ENCODE results near the gene ASPSCR1. TPM values are rescaled to one million over a fixed set of nuclear protein-coding genes. Genes with fewer than 3 reads are reported as not detected.

Gene ASPSCR1
- total and polyA plus RNA-seq, 2 of the 13 experiments (the other 11 are each of a cell fraction or from before 2014, with no cell fraction given): 274 to 314 TPM

DNA sequence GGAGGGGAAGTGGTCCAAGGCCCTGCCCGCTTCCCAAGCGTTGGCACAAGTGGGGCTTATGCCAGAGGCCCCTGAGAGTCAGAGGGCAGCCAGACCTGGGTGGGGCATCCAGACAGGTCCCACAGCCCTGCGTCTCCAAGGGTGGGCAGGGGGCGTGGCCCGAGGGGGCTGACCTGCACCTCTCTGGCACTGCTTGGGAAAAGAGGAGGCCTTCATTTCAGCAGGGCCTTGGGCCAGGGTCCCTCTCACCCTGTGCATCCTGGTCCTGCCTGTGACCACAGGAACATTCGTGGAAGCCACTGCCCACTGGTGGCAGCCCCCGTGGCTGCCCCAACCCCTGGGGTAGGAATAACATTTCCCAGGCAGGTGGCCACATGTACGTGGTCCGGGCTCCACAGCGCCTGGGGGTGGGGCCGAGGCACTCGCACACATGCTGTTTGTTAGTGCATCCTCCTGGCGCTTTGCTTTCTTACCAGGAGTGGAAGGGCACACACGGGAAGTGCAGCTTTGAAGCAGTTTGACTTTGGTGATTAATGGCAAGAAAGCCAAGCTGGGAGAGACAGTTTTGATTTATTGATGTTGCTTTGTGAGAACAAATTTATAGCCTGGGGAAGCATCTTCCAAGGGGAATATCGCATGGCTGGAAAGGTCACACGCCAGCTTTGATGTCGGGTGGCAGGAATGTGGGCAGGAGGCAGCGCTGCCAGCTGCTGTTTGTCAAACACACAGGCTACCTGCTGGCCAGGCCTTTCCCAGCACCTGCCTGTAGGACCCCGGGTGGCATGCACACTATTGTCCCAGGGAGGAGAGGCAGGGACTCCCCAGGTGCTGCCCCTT is 40.9 kb downstream of the ASPSCR1 start (continued):
- TF ChIP-seq, protein P1, sequence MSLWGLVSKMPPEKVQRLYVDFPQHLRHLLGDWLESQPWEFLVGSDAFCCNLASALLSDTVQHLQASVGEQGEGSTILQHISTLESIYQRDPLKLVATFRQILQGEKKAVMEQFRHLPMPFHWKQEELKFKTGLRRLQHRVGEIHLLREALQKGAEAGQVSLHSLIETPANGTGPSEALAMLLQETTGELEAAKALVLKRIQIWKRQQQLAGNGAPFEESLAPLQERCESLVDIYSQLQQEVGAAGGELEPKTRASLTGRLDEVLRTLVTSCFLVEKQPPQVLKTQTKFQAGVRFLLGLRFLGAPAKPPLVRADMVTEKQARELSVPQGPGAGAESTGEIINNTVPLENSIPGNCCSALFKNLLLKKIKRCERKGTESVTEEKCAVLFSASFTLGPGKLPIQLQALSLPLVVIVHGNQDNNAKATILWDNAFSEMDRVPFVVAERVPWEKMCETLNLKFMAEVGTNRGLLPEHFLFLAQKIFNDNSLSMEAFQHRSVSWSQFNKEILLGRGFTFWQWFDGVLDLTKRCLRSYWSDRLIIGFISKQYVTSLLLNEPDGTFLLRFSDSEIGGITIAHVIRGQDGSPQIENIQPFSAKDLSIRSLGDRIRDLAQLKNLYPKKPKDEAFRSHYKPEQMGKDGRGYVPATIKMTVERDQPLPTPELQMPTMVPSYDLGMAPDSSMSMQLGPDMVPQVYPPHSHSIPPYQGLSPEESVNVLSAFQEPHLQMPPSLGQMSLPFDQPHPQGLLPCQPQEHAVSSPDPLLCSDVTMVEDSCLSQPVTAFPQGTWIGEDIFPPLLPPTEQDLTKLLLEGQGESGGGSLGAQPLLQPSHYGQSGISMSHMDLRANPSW (CRISPR knock-in tag; IDR thresholded peaks at IDR 0.05; ENCODE audit: borderline replicate concordance): 0 out of 2 replicates have a peak, but pooled peaks have one; percentile 40
- TF ChIP-seq, protein P2, sequence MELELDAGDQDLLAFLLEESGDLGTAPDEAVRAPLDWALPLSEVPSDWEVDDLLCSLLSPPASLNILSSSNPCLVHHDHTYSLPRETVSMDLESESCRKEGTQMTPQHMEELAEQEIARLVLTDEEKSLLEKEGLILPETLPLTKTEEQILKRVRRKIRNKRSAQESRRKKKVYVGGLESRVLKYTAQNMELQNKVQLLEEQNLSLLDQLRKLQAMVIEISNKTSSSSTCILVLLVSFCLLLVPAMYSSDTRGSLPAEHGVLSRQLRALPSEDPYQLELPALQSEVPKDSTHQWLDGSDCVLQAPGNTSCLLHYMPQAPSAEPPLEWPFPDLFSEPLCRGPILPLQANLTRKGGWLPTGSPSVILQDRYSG (CRISPR knock-in tag; IDR thresholded peaks at IDR 0.05): no peak
- no peak for TF ChIP-seq PPARG (CRISPR knock-in tag; conservative IDR thresholded peaks at IDR 0.05)
- TF ChIP-seq, protein P3, sequence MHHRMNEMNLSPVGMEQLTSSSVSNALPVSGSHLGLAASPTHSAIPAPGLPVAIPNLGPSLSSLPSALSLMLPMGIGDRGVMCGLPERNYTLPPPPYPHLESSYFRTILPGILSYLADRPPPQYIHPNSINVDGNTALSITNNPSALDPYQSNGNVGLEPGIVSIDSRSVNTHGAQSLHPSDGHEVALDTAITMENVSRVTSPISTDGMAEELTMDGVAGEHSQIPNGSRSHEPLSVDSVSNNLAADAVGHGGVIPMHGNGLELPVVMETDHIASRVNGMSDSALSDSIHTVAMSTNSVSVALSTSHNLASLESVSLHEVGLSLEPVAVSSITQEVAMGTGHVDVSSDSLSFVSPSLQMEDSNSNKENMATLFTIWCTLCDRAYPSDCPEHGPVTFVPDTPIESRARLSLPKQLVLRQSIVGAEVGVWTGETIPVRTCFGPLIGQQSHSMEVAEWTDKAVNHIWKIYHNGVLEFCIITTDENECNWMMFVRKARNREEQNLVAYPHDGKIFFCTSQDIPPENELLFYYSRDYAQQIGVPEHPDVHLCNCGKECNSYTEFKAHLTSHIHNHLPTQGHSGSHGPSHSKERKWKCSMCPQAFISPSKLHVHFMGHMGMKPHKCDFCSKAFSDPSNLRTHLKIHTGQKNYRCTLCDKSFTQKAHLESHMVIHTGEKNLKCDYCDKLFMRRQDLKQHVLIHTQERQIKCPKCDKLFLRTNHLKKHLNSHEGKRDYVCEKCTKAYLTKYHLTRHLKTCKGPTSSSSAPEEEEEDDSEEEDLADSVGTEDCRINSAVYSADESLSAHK (CRISPR knock-in tag; IDR thresholded peaks at IDR 0.05; ENCODE audit: borderline replicate concordance): no peak
- TF ChIP-seq KLF11 (CRISPR knock-in tag; IDR thresholded peaks at IDR 0.05): no peak
- TF ChIP-seq ZNF225 (CRISPR knock-in tag; IDR thresholded peaks at IDR 0.05): no peak
- TF ChIP-seq ZNF616 (CRISPR knock-in tag; IDR thresholded peaks at IDR 0.05; ENCODE audit: low read depth): no peak
- TF ChIP-seq ZNF777 (CRISPR knock-in tag; IDR thresholded peaks at IDR 0.05): no peak
- TF ChIP-seq ZNF234 (CRISPR knock-in tag; conservative IDR thresholded peaks at IDR 0.05): no peak
- TF ChIP-seq NPAS2 (CRISPR knock-in tag; IDR thresholded peaks at IDR 0.05; ENCODE audit: borderline replicate concordance): no peak
- TF ChIP-seq NFATC3 (CRISPR knock-in tag; IDR thresholded peaks at IDR 0.05): no peak
- no peak for TF ChIP-seq SMARCC2 (IDR thresholded peaks at IDR 0.05)
- TF ChIP-seq ZNF550 (CRISPR knock-in tag; IDR thresholded peaks at IDR 0.05; ENCODE audit: borderline replicate concordance): no peak
- TF ChIP-seq NFIC (IDR thresholded peaks at IDR 0.05; ENCODE audit: low read length): no peak; the same call in 1 of the 2 replicates
- TF ChIP-seq, protein P4, sequence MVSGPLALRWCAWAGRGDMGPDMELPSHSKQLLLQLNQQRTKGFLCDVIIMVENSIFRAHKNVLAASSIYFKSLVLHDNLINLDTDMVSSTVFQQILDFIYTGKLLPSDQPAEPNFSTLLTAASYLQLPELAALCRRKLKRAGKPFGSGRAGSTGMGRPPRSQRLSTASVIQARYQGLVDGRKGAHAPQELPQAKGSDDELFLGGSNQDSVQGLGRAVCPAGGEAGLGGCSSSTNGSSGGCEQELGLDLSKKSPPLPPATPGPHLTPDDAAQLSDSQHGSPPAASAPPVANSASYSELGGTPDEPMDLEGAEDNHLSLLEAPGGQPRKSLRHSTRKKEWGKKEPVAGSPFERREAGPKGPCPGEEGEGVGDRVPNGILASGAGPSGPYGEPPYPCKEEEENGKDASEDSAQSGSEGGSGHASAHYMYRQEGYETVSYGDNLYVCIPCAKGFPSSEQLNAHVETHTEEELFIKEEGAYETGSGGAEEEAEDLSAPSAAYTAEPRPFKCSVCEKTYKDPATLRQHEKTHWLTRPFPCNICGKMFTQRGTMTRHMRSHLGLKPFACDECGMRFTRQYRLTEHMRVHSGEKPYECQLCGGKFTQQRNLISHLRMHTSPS (CRISPR knock-in tag; IDR thresholded peaks at IDR 0.05; ENCODE audit: low read depth): peak; percentile 43; the same call in 1 of the 2 replicates
- TF ChIP-seq FOSL1 (CRISPR knock-in tag; IDR thresholded peaks at IDR 0.05; ENCODE audit: borderline replicate concordance): no peak
- no peak for TF ChIP-seq MAZ (IDR thresholded peaks at IDR 0.05; ENCODE audit: borderline replicate concordance, low read depth, low read length)
- TF ChIP-seq MAZ (CRISPR knock-in tag; IDR thresholded peaks at IDR 0.05; ENCODE audit: low read depth): peak; percentile 61; the same call in 1 of the 2 replicates
- TF ChIP-seq ZNF557 (CRISPR knock-in tag; IDR thresholded peaks at IDR 0.05): no peak
- no peak for TF ChIP-seq ZNF776 (CRISPR knock-in tag; IDR thresholded peaks at IDR 0.05)
- peak; percentile 48 for TF ChIP-seq STAG1 (CRISPR knock-in tag; IDR thresholded peaks at IDR 0.05)
- TF ChIP-seq SPEN (CRISPR knock-in tag; IDR thresholded peaks at IDR 0.05; ENCODE audit: low read depth): no peak
- no peak for TF ChIP-seq ZNF3 (CRISPR knock-in tag; IDR thresholded peaks at IDR 0.05)
